ENCODE data around the gene SEMA5A.

The SEMA5A gene

DNA sequence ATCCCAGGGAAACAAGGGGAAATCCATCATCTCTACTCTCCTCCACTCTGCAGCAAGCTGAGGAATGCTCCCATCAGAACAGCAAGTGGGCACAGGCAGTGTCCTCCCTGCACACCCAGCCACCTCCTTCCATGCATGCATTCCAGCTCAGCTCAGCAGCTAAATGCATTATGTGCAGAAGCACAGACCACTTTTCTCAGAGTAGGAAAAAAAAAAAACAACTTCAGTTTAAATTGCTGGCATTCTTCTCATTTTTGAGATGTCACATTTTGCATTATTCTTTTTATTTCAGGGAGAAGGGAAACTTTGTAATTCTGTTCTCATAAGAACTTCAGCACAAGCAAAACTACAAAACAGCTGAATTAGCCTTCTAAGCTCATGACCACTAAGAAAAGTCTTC is 312.2 kb downstream of the SEMA5A start:
- in situ Hi-C loops (cut with MboI; ENCODE audit: low pct_unique_long_range_greater_than_20kb, low sequenced_read_pairs, unreplicated experiment), result no loop called here
- DNase-seq (ENCODE audit: low spot score), result no peak
- TF ChIP-seq CTCF (IDR thresholded peaks at IDR 0.05; ENCODE audit: extremely low read depth, insufficient read depth, missing control alignments), result no peak

- no peak for TF ChIP-seq CTCF (IDR thresholded peaks at IDR 0.05; ENCODE audit: extremely low read depth, insufficient read depth, missing control alignments)
- in situ Hi-C loops (cut with MboI; ENCODE audit: low pct_unique_long_range_greater_than_20kb, low sequenced_read_pairs, unreplicated experiment), result no loop called here
- no peak for DNase-seq (ENCODE audit: low spot score)
Observed at GRCh38 chr5:9233035-9233434, 312.8 kb downstream of the SEMA5A start.

DNA sequence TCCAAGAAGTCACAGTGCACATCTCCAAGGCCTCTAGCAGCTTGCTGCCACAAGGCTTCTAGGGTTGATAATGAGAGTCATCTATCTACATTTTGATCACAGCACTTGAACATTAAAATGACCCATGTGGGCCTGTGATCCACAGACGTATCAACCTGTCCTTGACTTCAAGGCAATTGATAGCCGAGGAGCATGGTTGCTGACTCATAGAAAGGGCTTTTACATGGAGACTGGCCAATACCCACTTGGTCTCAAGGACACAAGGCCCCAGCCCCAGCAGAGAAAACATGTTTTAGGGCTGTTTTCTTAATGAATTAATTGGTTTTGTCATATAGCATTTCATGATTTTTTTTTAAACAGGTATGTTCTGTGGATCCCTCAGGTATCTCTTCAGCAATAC is 314.0 kb downstream of the SEMA5A start:
- TF ChIP-seq CTCF (IDR thresholded peaks at IDR 0.05; ENCODE audit: extremely low read depth, insufficient read depth, missing control alignments), result no peak
- DNase-seq (ENCODE audit: low spot score), result no peak
- in situ Hi-C loops (cut with MboI; ENCODE audit: low pct_unique_long_range_greater_than_20kb, low sequenced_read_pairs, unreplicated experiment), result no loop called here

DNA sequence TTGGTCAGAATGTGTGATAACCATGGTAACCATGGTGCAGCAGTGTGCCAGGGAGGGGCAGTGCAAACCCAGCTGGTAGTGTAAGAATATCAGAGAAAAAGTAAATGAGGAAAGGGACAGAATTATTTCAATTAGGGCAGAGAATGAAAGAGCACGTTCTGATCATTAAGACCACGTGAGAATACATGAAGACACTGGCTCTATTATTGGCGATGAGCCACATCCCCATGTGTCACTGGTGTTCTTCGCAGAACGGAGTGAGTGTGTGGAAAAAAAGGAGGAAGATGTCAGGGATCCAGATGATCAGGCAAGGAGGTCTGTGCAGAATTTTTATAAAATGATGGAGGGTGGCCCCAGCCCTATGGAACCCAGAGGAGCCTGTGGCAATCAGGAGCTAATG is 315.5 kb downstream of the SEMA5A start:
- no peak for DNase-seq (ENCODE audit: low spot score)
- no peak for TF ChIP-seq CTCF (IDR thresholded peaks at IDR 0.05; ENCODE audit: extremely low read depth, insufficient read depth, missing control alignments)
- in situ Hi-C loops (cut with MboI; ENCODE audit: low pct_unique_long_range_greater_than_20kb, low sequenced_read_pairs, unreplicated experiment), result no loop called here

- in situ Hi-C loops (cut with MboI; ENCODE audit: low pct_unique_long_range_greater_than_20kb, low sequenced_read_pairs, unreplicated experiment), result no loop called here
- no peak for TF ChIP-seq CTCF (IDR thresholded peaks at IDR 0.05; ENCODE audit: extremely low read depth, insufficient read depth, missing control alignments)
- DNase-seq (ENCODE audit: low spot score), result no peak
Observed at GRCh38 chr5:9226016-9226536, 319.8 kb downstream of the SEMA5A start.

DNA sequence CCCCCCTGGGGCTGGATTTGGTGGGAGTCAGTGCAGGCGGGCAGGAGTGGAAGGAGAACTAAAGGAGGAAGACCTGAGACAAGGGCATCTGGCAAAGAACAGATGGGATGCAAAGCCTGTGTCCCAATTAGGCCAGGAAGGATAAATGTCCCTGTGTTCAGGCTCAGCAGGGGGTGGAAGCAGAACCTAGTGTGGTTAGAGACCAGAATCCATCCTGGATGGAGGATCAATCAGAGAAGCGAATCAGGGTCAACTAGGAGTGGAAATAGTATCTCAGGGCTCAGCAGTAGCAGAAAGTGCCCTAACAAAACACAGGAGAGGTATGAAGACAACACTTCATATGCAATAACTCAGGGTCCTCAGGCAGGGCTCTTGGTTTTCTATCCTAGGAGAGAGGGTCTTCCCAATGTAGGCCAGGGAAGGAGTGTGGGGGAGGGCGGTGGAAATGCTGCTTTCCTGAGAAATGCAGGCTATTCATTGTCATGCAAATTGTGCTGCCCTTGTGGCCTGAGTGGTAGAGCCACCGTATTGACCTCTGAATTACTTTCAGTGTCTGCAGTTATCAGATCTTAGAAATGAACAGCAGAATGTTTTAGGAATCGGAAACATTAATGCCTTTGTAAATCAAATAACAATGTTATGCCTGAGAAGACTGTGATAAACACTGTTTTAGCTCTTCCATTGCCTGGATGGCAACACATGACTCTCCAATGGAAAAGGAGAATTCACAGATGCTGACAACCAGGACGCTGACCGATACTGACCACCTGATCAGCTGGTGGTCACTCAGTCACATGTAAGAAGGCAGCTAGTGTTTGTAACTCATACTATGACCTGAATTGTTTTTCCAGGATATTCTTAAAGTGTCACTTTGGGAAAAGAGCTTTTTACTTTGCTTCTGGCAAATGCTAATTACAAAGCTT is 323.6 kb downstream of the SEMA5A start:
- no peak for TF ChIP-seq CTCF (IDR thresholded peaks at IDR 0.05; ENCODE audit: extremely low read depth, insufficient read depth, missing control alignments)
- no peak for DNase-seq (ENCODE audit: low spot score)
- in situ Hi-C loops (cut with MboI; ENCODE audit: low pct_unique_long_range_greater_than_20kb, low sequenced_read_pairs, unreplicated experiment), result loop anchor here (25.0 kb wide), 2 partner anchors 360 to 1285 kb away; no protein-coding TSS in a partner anchor

Data from GM13977 (cell line).